ENCODE measurements around the gene PRMT9. TPM values are rescaled to one million over a fixed set of nuclear protein-coding genes. Genes with fewer than 3 reads are reported as not detected.

The PRMT9 gene
- polyA plus RNA-seq, 1 donor (not counting 4 experiments of a cell fraction or from before 2014, with no cell fraction given), result 10.4 TPM

- peaks cover 2% of the 10 kb centered on the region for H3K79me2 ChIP-seq (ENCODE audit: control insufficient read depth, insufficient read depth, low read length)
Observed at GRCh38 chr4:147648656-147649055, 35.3 kb downstream of the PRMT9 start.

GRCh38 chr4:147645099-147645498 is 38.9 kb downstream of the PRMT9 start:
- no peak overlapping the region for H3K4me3 ChIP-seq (ENCODE audit: control insufficient read depth in 2 of 3, extremely low read depth in 1 of 3, insufficient read depth in 2 of 3, low read depth in 1 of 3, low read length in 3 of 3)
- H3K4me2 ChIP-seq (ENCODE audit: control insufficient read depth, extremely low read depth, insufficient read depth, low read depth, low read length), result no peak overlapping the region
- no peaks in the 10 kb centered on the region for H3K9me1 ChIP-seq (ENCODE audit: control insufficient read depth, extremely low read depth, insufficient read depth, low read length)
- no peak overlapping the region for H3K9ac ChIP-seq (ENCODE audit: control insufficient read depth, extremely low read depth, insufficient read depth, low read length)
- peaks cover 4% of the 10 kb centered on the region for H3K79me2 ChIP-seq (ENCODE audit: control insufficient read depth, insufficient read depth, low read length)
- dilution Hi-C loops (cut with MboI; ENCODE audit: extremely low pct_ligation_motif_present, low sequenced_read_pairs), result no loop called here
- H3K27ac ChIP-seq (ENCODE audit: control insufficient read depth, insufficient read depth, low read length), result no peak overlapping the region
- H3K4me1 ChIP-seq (ENCODE audit: control insufficient read depth, extremely low read depth, insufficient read depth, low read length), result peaks cover 3% of the 10 kb centered on the region
- no peaks in the 10 kb centered on the region for H3K9me3 ChIP-seq (ENCODE audit: control insufficient read depth, low read depth, low read length)
- H2AFZ ChIP-seq (ENCODE audit: control insufficient read depth, low read length), result no peak overlapping the region
- no peaks in the 10 kb centered on the region for H3K27me3 ChIP-seq (ENCODE audit: control insufficient read depth, extremely low read depth, insufficient read depth, low read length)
- H4K20me1 ChIP-seq (ENCODE audit: control insufficient read depth, extremely low read depth, insufficient read depth, low read length), result no peaks in the 10 kb centered on the region
- DNase-seq (ENCODE audit: low read depth, low spot score) (no peak), FAIRE-seq (no peak)
- peaks cover 0 to 4% of the 10 kb centered on the region in 2 experiments for H3K36me3 ChIP-seq (ENCODE audit: control insufficient read depth in 2 of 2, extremely low read depth in 1 of 2, insufficient read depth in 2 of 2, low read length in 2 of 2)
- TF ChIP-seq EZH2 (IDR thresholded peaks at IDR 0.05; ENCODE audit: low read length), result no peak
- TF ChIP-seq CTCF (optimal IDR thresholded peaks at IDR 0.05 in 1 of 3, IDR thresholded peaks at IDR 0.05 in 1 of 3, conservative IDR thresholded peaks at IDR 0.05 in 1 of 3; ENCODE audit: extremely low read depth in 1 of 3, insufficient read depth in 2 of 3, low read length in 3 of 3), result no peak

More at GRCh38 chr4:147648656-147649055, 35.3 kb downstream of the PRMT9 start:
- no peaks in the 10 kb centered on the region for H3K9me1 ChIP-seq (ENCODE audit: control insufficient read depth, extremely low read depth, insufficient read depth, low read length)
- no peak for FAIRE-seq
- TF ChIP-seq EZH2 (IDR thresholded peaks at IDR 0.05; ENCODE audit: low read length), result no peak
- no peak for TF ChIP-seq CTCF (optimal IDR thresholded peaks at IDR 0.05 in 1 of 3, IDR thresholded peaks at IDR 0.05 in 1 of 3, conservative IDR thresholded peaks at IDR 0.05 in 1 of 3; ENCODE audit: extremely low read depth in 1 of 3, insufficient read depth in 2 of 3, low read length in 3 of 3)
- H3K9ac ChIP-seq (ENCODE audit: control insufficient read depth, extremely low read depth, insufficient read depth, low read length), result no peak overlapping the region
- H2AFZ ChIP-seq (ENCODE audit: control insufficient read depth, low read length), result no peak overlapping the region
- H4K20me1 ChIP-seq (ENCODE audit: control insufficient read depth, extremely low read depth, insufficient read depth, low read length), result no peaks in the 10 kb centered on the region
- no peak overlapping the region for H3K4me2 ChIP-seq (ENCODE audit: control insufficient read depth, extremely low read depth, insufficient read depth, low read depth, low read length)
- peaks cover 0 to 2% of the 10 kb centered on the region in 2 experiments for H3K36me3 ChIP-seq (ENCODE audit: control insufficient read depth in 2 of 2, extremely low read depth in 1 of 2, insufficient read depth in 2 of 2, low read length in 2 of 2)
- peaks cover 3% of the 10 kb centered on the region for H3K4me1 ChIP-seq (ENCODE audit: control insufficient read depth, extremely low read depth, insufficient read depth, low read length)
- H3K27ac ChIP-seq (ENCODE audit: control insufficient read depth, insufficient read depth, low read length), result no peak overlapping the region
- dilution Hi-C loops (cut with MboI; ENCODE audit: extremely low pct_ligation_motif_present, low sequenced_read_pairs), result no loop called here
- DNase-seq (ENCODE audit: low read depth, low spot score), result no peak
- H3K9me3 ChIP-seq (ENCODE audit: control insufficient read depth, low read depth, low read length), result no peaks in the 10 kb centered on the region
- no peaks in the 10 kb centered on the region for H3K27me3 ChIP-seq (ENCODE audit: control insufficient read depth, extremely low read depth, insufficient read depth, low read length)
- no peak overlapping the region for H3K4me3 ChIP-seq (ENCODE audit: control insufficient read depth in 2 of 3, extremely low read depth in 1 of 3, insufficient read depth in 2 of 3, low read depth in 1 of 3, low read length in 3 of 3)

Measured in keratinocyte (primary cell).